SU-DHL-6 (cell line): ENCODE data around the gene DNM1L.

Experiments
- H2AFZ ChIP-seq: fragments of 200-600 bp; sonication (generic); 2 replicates; pipeline ENCODE4 v1.6.1; 2014; ENCODE audit warnings: low read depth, mild to moderate bottlenecking, moderate library complexity, mixed read lengths, antibody characterized with exemption, low read length; ENCODE audit not compliant: severe bottlenecking
- H3F3A ChIP-seq: fragments of 200-600 bp; shearing (Covaris generic); 2 replicates; pipeline ENCODE4 v1.6.0; 2016; ENCODE audit warnings: antibody characterized with exemption, mild to moderate bottlenecking; ENCODE audit not compliant: insufficient read depth
- H3K27ac ChIP-seq: fragments of 200-600 bp; sonication (generic); 2 replicates; pipeline ENCODE4 v1.5.1; 2016; ENCODE audit warnings: low read depth, mild to moderate bottlenecking, low read length, moderate library complexity, mixed read lengths
- H3K27me3 ChIP-seq: fragments of 200-600 bp; sonication (generic), shearing (Covaris generic); 2 replicates; pipeline ENCODE4 v1.6.0; 2014; ENCODE audit warnings: mild to moderate bottlenecking, low read length
- H3K36me3 ChIP-seq: fragments of 200-600 bp; sonication (generic); 2 replicates; pipeline ENCODE4 v1.6.1; 2014; ENCODE audit warnings: mild to moderate bottlenecking, low read length, mixed read lengths
- H3K4me2 ChIP-seq: fragments of 300-600, 200-600 bp; shearing (Covaris generic), sonication (generic); 2 replicates; pipeline ENCODE4 v1.6.0; 2014; ENCODE audit warnings: low read length, low read depth, mild to moderate bottlenecking; ENCODE audit not compliant: poor library complexity, severe bottlenecking
- H3K4me3 ChIP-seq: fragments of 200-600 bp; sonication (generic); 2 replicates; pipeline ENCODE4 v1.5.1; 2014; ENCODE audit warnings: antibody characterized with exemption, low read length, mild to moderate bottlenecking, mixed read lengths; ENCODE audit not compliant: insufficient read depth, poor library complexity, severe bottlenecking
- H3K79me2 ChIP-seq: fragments of 200-600 bp; sonication (generic); 2 replicates; pipeline ENCODE4 v1.6.1; 2014; ENCODE audit warnings: mild to moderate bottlenecking, low read length, moderate library complexity; ENCODE audit not compliant: insufficient read depth
- H3K9ac ChIP-seq: fragments of 200-600 bp; sonication (generic); 2 replicates; pipeline ENCODE4 v1.7.0; 2014; ENCODE audit warnings: mild to moderate bottlenecking, low read length
- H3K9me2 ChIP-seq: fragments of 200-600 bp; sonication (generic); replicated peaks from 2 replicates; pipeline ENCODE4 v1.6.1; 2014; ENCODE audit warnings: low read length; ENCODE audit not compliant: insufficient read depth
- H3K9me3 ChIP-seq: fragments of 200-600 bp; sonication (generic); 2 replicates; pipeline ENCODE4 v1.6.1; 2014; ENCODE audit warnings: low read length, mixed read lengths; ENCODE audit not compliant: insufficient read depth
- H4K20me1 ChIP-seq: fragments of 200-600 bp; sonication (generic); 2 replicates; pipeline ENCODE4 v1.6.1; 2014; ENCODE audit warnings: low read depth, mild to moderate bottlenecking, antibody characterized with exemption, low read length, moderate library complexity, mixed read lengths
- CTCF ChIP-seq: fragments of 200-600 bp; sonication (generic); IDR thresholded peaks from one replicate; pipeline ENCODE4 v1.5.1; 2017; ENCODE audit warnings: antibody characterized with exemption, mild to moderate bottlenecking, low read length, moderate library complexity; ENCODE audit not compliant: insufficient read depth, poor library complexity, severe bottlenecking
- EZH2phosphoT487 ChIP-seq: fragments of 200-600 bp; sonication (generic), shearing (Covaris generic); conservative IDR thresholded peaks from 2 replicates; pipeline ENCODE4 v1.6.1; 2018; ENCODE audit warnings: mild to moderate bottlenecking, antibody characterized with exemption, low read length, moderate library complexity, mixed read lengths

Gene DNM1L

DNA sequence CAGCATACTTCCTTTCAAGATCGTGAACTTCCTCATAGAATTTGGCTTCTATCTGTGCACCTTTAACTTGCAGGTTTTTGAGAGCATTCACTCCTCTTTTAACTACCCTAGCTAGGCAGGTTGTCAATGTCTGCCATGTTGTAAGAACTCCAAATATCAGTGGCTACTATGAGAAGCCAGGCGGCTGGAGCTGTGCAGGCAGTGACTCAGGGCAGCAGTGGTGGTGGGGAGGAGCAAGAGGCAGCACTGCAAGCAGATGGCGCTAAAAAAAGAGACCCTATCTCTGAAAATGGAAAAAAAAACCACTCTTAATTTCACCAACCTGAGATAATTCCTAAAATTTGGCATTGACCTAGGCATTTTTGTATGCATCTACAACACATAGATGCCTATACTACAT is 48.1 kb downstream of the DNM1L start:
- Histone ChIP-seq H3K36me3 (peaks cover 20% of the 10 kb centered on the region), H3K27me3 (no peaks in the 10 kb centered on the region), H3K4me2 (no peak overlapping the region), H4K20me1 (no peaks in the 10 kb centered on the region), H3F3A (peaks cover 4% of the 10 kb centered on the region; the same call in 1 of the 2 replicates), H3K9me3 (no peaks in the 10 kb centered on the region), H2AFZ (no peak overlapping the region), H3K9me2 (no peaks in the 10 kb centered on the region), H3K79me2 (no peaks in the 10 kb centered on the region), H3K27ac (no peak overlapping the region), H3K4me3 (no peak overlapping the region), H3K9ac (no peak overlapping the region)
- TF ChIP-seq EZH2phosphoT487 (no peak), CTCF (no peak)

- H3K4me2 ChIP-seq, result no peak overlapping the region
- H3K27ac ChIP-seq, result no peak overlapping the region
- H3K4me3 ChIP-seq, result no peak overlapping the region
- H3F3A ChIP-seq, result peaks cover 29% of the 10 kb centered on the region
- no peaks in the 10 kb centered on the region for H3K9me2 ChIP-seq
- H3K27me3 ChIP-seq, result no peaks in the 10 kb centered on the region
- peaks cover 4% of the 10 kb centered on the region; the same call in 1 of the 2 replicates for H4K20me1 ChIP-seq
- H3K9ac ChIP-seq, result no peak overlapping the region
- TF ChIP-seq EZH2phosphoT487, result no peak
- no peak for TF ChIP-seq CTCF
- no peaks in the 10 kb centered on the region for H3K9me3 ChIP-seq
- peaks cover 61% of the 10 kb centered on the region; the same call in 1 of the 2 replicates for H3K36me3 ChIP-seq
- no peak overlapping the region for H2AFZ ChIP-seq
- H3K79me2 ChIP-seq, result no peaks in the 10 kb centered on the region
These were observed 55.9 kb downstream of the DNM1L start for GRCh38 chr12:32734952-32735351.

- Histone ChIP-seq H4K20me1 (peaks cover 4% of the 10 kb centered on the region; the same call in 1 of the 2 replicates), H3K4me3 (no peak overlapping the region), H3K9ac (no peak overlapping the region), H3K79me2 (no peaks in the 10 kb centered on the region), H3K4me2 (no peak overlapping the region), H2AFZ (no peak overlapping the region), H3K9me3 (no peaks in the 10 kb centered on the region), H3K27ac (no peak overlapping the region), H3K36me3 (peaks cover 65% of the 10 kb centered on the region; the same call in 1 of the 2 replicates), H3F3A (peaks cover 36% of the 10 kb centered on the region), H3K27me3 (no peaks in the 10 kb centered on the region), H3K9me2 (no peaks in the 10 kb centered on the region)
- TF ChIP-seq CTCF, result no peak
- no peak for TF ChIP-seq EZH2phosphoT487
These were observed 57.3 kb downstream of the DNM1L start for GRCh38 chr12:32736445-32736844.

- Histone ChIP-seq H2AFZ (no peak overlapping the region), H3K4me2 (no peak overlapping the region), H3K79me2 (no peaks in the 10 kb centered on the region), H3K36me3 (peaks cover 62% of the 10 kb centered on the region; the same call in 1 of the 2 replicates), H4K20me1 (peaks cover 4% of the 10 kb centered on the region; the same call in 1 of the 2 replicates), H3K9me2 (no peaks in the 10 kb centered on the region), H3K27ac (no peak overlapping the region), H3F3A (peaks cover 36% of the 10 kb centered on the region), H3K27me3 (no peaks in the 10 kb centered on the region), H3K9me3 (no peaks in the 10 kb centered on the region), H3K4me3 (no peak overlapping the region), H3K9ac (no peak overlapping the region)
- TF ChIP-seq EZH2phosphoT487, result no peak
- TF ChIP-seq CTCF, result no peak
These were observed 58.6 kb downstream of the DNM1L start for GRCh38 chr12:32737715-32738114.
